H9 (cell line): ENCODE data around the gene PTCD1. TPM values are rescaled to one million over a fixed set of nuclear protein-coding genes. Genes with fewer than 3 reads are reported as not detected.
A peak's percentile ranks its signal among the peaks of the same experiment; 100 is the strongest.

Experiments
- DNase-seq: peaks from one replicate; pipeline ENCODE4 v3.0.0-alpha.2; 2017
- H2AFZ ChIP-seq: one replicate; pipeline ENCODE4 v1.6.1; 2013; ENCODE audit warnings: mild to moderate bottlenecking, low read length, control low read depth, moderate library complexity
- H2AK5ac ChIP-seq: 2 replicates; pipeline ENCODE4 v1.6.1; 2013; ENCODE audit warnings: low read length, control low read depth, mixed read lengths; ENCODE audit not compliant: insufficient read length
- H2BK120ac ChIP-seq: one replicate; pipeline ENCODE4 v1.6.1; 2013; ENCODE audit warnings: low read depth, mild to moderate bottlenecking, low read length, control low read depth, inconsistent platforms; ENCODE audit not compliant: poor library complexity, severe bottlenecking
- H2BK12ac ChIP-seq: 2 replicates; pipeline ENCODE4 v1.6.1; 2013; ENCODE audit warnings: low read length, control low read depth, mixed read lengths, low read depth; ENCODE audit not compliant: insufficient read length
- H2BK15ac ChIP-seq: 2 replicates; pipeline ENCODE4 v1.6.1; 2013; ENCODE audit warnings: low read depth, low read length, control low read depth
- H2BK20ac ChIP-seq: one replicate; pipeline ENCODE4 v1.6.1; 2013; ENCODE audit warnings: low read depth, mild to moderate bottlenecking, low read length, control low read depth, inconsistent platforms; ENCODE audit not compliant: poor library complexity, severe bottlenecking
- H2BK5ac ChIP-seq: 2 replicates; pipeline ENCODE4 v1.6.1; 2013; ENCODE audit warnings: low read length, control low read depth, mixed read lengths; ENCODE audit not compliant: insufficient read length
- H3K14ac ChIP-seq: 2 replicates; pipeline ENCODE4 v1.6.1; 2013; ENCODE audit warnings: low read length, control low read depth; ENCODE audit not compliant: insufficient read depth
- H3K18ac ChIP-seq: 2 replicates; pipeline ENCODE4 v1.6.1; 2013; ENCODE audit warnings: low read depth, mild to moderate bottlenecking, mixed read lengths, low read length, control low read depth; ENCODE audit not compliant: insufficient read length
- H3K23ac ChIP-seq: 2 replicates; pipeline ENCODE4 v1.6.1; 2013; ENCODE audit warnings: low read length, control low read depth, mixed read lengths, low read depth; ENCODE audit not compliant: insufficient read length
- H3K23me2 ChIP-seq: 2 replicates; pipeline ENCODE4 v1.6.1; 2013; ENCODE audit warnings: low read depth, mild to moderate bottlenecking, mixed read lengths, low read length, control low read depth; ENCODE audit not compliant: insufficient read length, poor library complexity, severe bottlenecking
- H3K27ac ChIP-seq: 2 replicates; pipeline ENCODE4 v1.5.1; 2013; ENCODE audit warnings: low read length, control low read depth, mixed read lengths, low read depth; ENCODE audit not compliant: insufficient read length
- H3K27me3 ChIP-seq: 2 replicates; pipeline ENCODE4 v1.6.1; 2013; ENCODE audit warnings: low read length, control low read depth, inconsistent platforms; ENCODE audit not compliant: insufficient read depth
- H3K4ac ChIP-seq: 2 replicates; pipeline ENCODE4 v1.6.1; 2013; ENCODE audit warnings: low read depth, mild to moderate bottlenecking, control low read depth, inconsistent platforms, low read length, moderate library complexity
- H3K4me1 ChIP-seq: 2 replicates; pipeline ENCODE4 v1.6.1; 2013; ENCODE audit warnings: low read length, control low read depth, inconsistent platforms; ENCODE audit not compliant: insufficient read depth
- H3K4me2 ChIP-seq: 2 replicates; pipeline ENCODE4 v1.6.1; 2013; ENCODE audit warnings: low read length, control low read depth, mixed read lengths; ENCODE audit not compliant: insufficient read length, insufficient read depth
- H3K56ac ChIP-seq: 2 replicates; pipeline ENCODE4 v1.6.1; 2013; ENCODE audit warnings: low read depth, mild to moderate bottlenecking, mixed read lengths, low read length, control low read depth; ENCODE audit not compliant: insufficient read length
- H3K79me1 ChIP-seq: 2 replicates; pipeline ENCODE4 v1.6.1; 2013; ENCODE audit warnings: low read depth, mild to moderate bottlenecking, moderate library complexity, low read length, control low read depth, inconsistent platforms; ENCODE audit not compliant: insufficient read depth, poor library complexity, severe bottlenecking
- H3K79me2 ChIP-seq: 2 replicates; pipeline ENCODE4 v1.6.1; 2013; ENCODE audit warnings: low read length, control low read depth, inconsistent platforms; ENCODE audit not compliant: insufficient read depth
- H3K9ac ChIP-seq: 2 replicates; pipeline ENCODE4 v1.6.1; 2013; ENCODE audit warnings: low read length, control low read depth, mixed read lengths; ENCODE audit not compliant: insufficient read length; ENCODE audit errors: extremely low read depth
- H3K9me3 ChIP-seq: one replicate; pipeline ENCODE4 v1.6.1; 2013; ENCODE audit warnings: low read depth, low read length, inconsistent platforms; ENCODE audit not compliant: control insufficient read depth
- H3T11ph ChIP-seq: one replicate; pipeline ENCODE4 v1.6.1; 2013; ENCODE audit warnings: mild to moderate bottlenecking, low read length, control low read depth, inconsistent platforms
- H4K20me1 ChIP-seq: one replicate; pipeline ENCODE4 v1.6.1; 2013; ENCODE audit not compliant: control insufficient read depth, insufficient read length, insufficient read depth
- H4K5ac ChIP-seq: 2 replicates; pipeline ENCODE4 v1.6.1; 2013; ENCODE audit warnings: low read depth, mild to moderate bottlenecking, mixed read lengths, low read length, control low read depth; ENCODE audit not compliant: insufficient read length
- H4K8ac ChIP-seq: replicated peaks from 2 replicates; pipeline ENCODE4 v1.6.1; 2013; ENCODE audit warnings: low read length, control low read depth, mixed read lengths, low read depth; ENCODE audit not compliant: insufficient read length
- H4K91ac ChIP-seq: 2 replicates; pipeline ENCODE4 v1.6.1; 2013; ENCODE audit warnings: low read depth, mild to moderate bottlenecking, moderate library complexity, mixed read lengths, low read length, control low read depth; ENCODE audit not compliant: insufficient read length
- H3K27ac Mint-ChIP-seq, 3 experiments: 2 replicates in 2 of 3; 3 replicates in 1 of 3; pipeline ENCODE4 v1.8.0; 2020 to 2021; ENCODE audit warnings: mixed read lengths in 3 of 3, mild to moderate bottlenecking in 1 of 3, moderate library complexity in 1 of 3
- H3K27me3 Mint-ChIP-seq: 2 replicates; pipeline ENCODE4 v1.8.0; 2021; ENCODE audit warnings: low read depth, mild to moderate bottlenecking, moderate library complexity, mixed read lengths
- H3K36me3 Mint-ChIP-seq, 3 experiments: 2 replicates in 2 of 3; 3 replicates in 1 of 3; pipeline ENCODE4 v1.8.0; 2020 to 2021; ENCODE audit warnings: low read depth in 3 of 3, mixed read lengths in 3 of 3; ENCODE audit not compliant: insufficient read depth in 1 of 3
- H3K4me1 Mint-ChIP-seq, 2 experiments: 2 replicates each; pipeline ENCODE4 v1.8.0; 2020; ENCODE audit warnings: mixed read lengths in 2 of 2
- H3K4me3 Mint-ChIP-seq, 2 experiments: 2 replicates in 1 of 2; 3 replicates in 1 of 2; pipeline ENCODE4 v1.8.0; 2020 to 2021; ENCODE audit warnings: mild to moderate bottlenecking in 2 of 2, mixed read lengths in 2 of 2, moderate library complexity in 1 of 2
- H3K9me3 Mint-ChIP-seq, 2 experiments: 2 replicates in 1 of 2; 3 replicates in 1 of 2; pipeline ENCODE4 v1.8.0; 2020; ENCODE audit warnings: mild to moderate bottlenecking in 2 of 2, mixed read lengths in 2 of 2, moderate library complexity in 1 of 2
- CTCF ChIP-seq: fragments of 200-600 bp; sonication (generic); conservative IDR thresholded peaks from 3 replicates; pipeline ENCODE4 v1.8.0; 2021; ENCODE audit warnings: antibody characterized with exemption, mild to moderate bottlenecking
- WGBS: extraction: QIAGEN DNeasy Blood & Tissue Kit; methylation state at CpG from one replicate; pipeline ENCODE4 v1.1.7; 2013; ENCODE audit warnings: missing lambda C conversion rate, low lambda C conversion rate, mixed read lengths; ENCODE audit not compliant: insufficient read length; ENCODE audit errors: extremely low coverage; 5-methylcytosine and 5-hydroxymethylcytosine counted together
- total RNA-seq: library from RNA; stranded (reverse); gene quantifications from 2 replicates; pipeline ENCODE4 v1.2.1, GENCODE V29; 2021

The PTCD1 gene
- total RNA-seq, 1 experiment from 2014 or later: 12.8 TPM

- Histone ChIP-seq H3K23me2 (no peaks in the 10 kb centered on the region), H2BK15ac (no peak overlapping the region), H3K56ac (no peak overlapping the region), H3K18ac (no peak overlapping the region), H3K4ac (no peak overlapping the region), H2BK120ac (no peak overlapping the region), H4K5ac (no peak overlapping the region), H3K23ac (no peak overlapping the region), H3K4me2 (no peak overlapping the region), H4K8ac (no peak overlapping the region), H3K9ac (no peak overlapping the region), H3K79me2 (no peaks in the 10 kb centered on the region), H4K20me1 (no peaks in the 10 kb centered on the region), H3K27ac (no peak overlapping the region), H3T11ph (no peak overlapping the region), H3K27me3 (no peaks in the 10 kb centered on the region), H3K4me1 (no peaks in the 10 kb centered on the region), H3K14ac (no peak overlapping the region), H3K9me3 (no peaks in the 10 kb centered on the region), H4K91ac (no peak overlapping the region), H3K79me1 (no peaks in the 10 kb centered on the region), H2BK12ac (no peak overlapping the region), H2BK5ac (no peak overlapping the region), H2AK5ac (no peak overlapping the region), H2AFZ (no peak overlapping the region), H2BK20ac (no peak overlapping the region)
- WGBS: no CpG with 5 or more reads among the region's 8 CpGs
- Mint-ChIP-seq H3K36me3 (peaks cover 34 to 91% (median 86%) of the 10 kb centered on the region in 3 experiments; a peak in 6 of 7 replicates), H3K4me3 (no peak overlapping the region), H3K27ac (peak overlapping the region in 1 of 3 experiments; percentile 53; a peak in 1 of 7 replicates), H3K27me3 (no peaks in the 10 kb centered on the region; the same call in none of the 2 replicates), H3K4me1 (no peaks in the 10 kb centered on the region), H3K9me3 (no peaks in the 10 kb centered on the region)
- no peak for DNase-seq
- TF ChIP-seq CTCF: no peak
Measured at GRCh38 chr7:99451936-99452335, 13.3 kb upstream of the PTCD1 start.
